Endothelial cell of umbilical vein (primary cell): ENCODE measurements around the gene FBXL4. TPM values are rescaled to one million over a fixed set of nuclear protein-coding genes. Genes with fewer than 3 reads are reported as not detected.
"Not testable (repeated sequence)": the region's sequence is repeated elsewhere in the genome, so short reads cannot be mapped to it uniquely, and the experiment has no call there.

Experiments used
- BruUV-seq: library from RNA; stranded (reverse); fragments of 400-500 nt; replicated peaks from 2 replicates; lab custom pipeline; 2021; lab: Mats Ljungman, UMichigan
- CTCF ChIA-PET: fragments of 300-600, 350-600 bp; sonication (Branson Sonifier 250); formaldehyde crosslinking; loops from one replicate; lab custom pipeline; 2021; ENCODE audit warnings: antibody characterized with exemption, inconsistent platforms; lab: Charles Lee
- POLR2A ChIA-PET: fragments of 300-600, 350-600 bp; sonication (Branson Sonifier 250); formaldehyde crosslinking; loops from one replicate; lab custom pipeline; 2021; ENCODE audit warnings: antibody characterized with exemption, inconsistent platforms; lab: Charles Lee
- DNase-seq: peaks from one replicate; pipeline ENCODE4 v3.0.0-alpha.2; 2011; ENCODE audit warnings: low read depth, low spot score
- FAIRE-seq: peaks from 2 replicates; lab custom pipeline; 2011; peaks lifted over from hg19 to GRCh38; lab: Jason Lieb, UNC
- H2AFZ ChIP-seq: 2 replicates; pipeline ENCODE4 v1.6.0; 2012; ENCODE audit warnings: low read depth, low read length, control low read depth, inconsistent platforms
- H3K27ac ChIP-seq: 2 replicates; pipeline ENCODE4 v1.5.1; 2011; ENCODE audit warnings: low read depth, mild to moderate bottlenecking, control low read depth, low read length, moderate library complexity; ENCODE audit not compliant: insufficient read depth
- H3K27me3 ChIP-seq, 2 experiments: 2 replicates each; pipeline versions ENCODE4 v1.6.0 to v1.6.1; 2011; ENCODE audit warnings: low read length in 2 of 2, mixed read lengths in 1 of 2; ENCODE audit not compliant: control insufficient read depth in 2 of 2, insufficient read depth in 2 of 2
- H3K36me3 ChIP-seq, 2 experiments: 2 replicates in 1 of 2; 3 replicates in 1 of 2; pipeline ENCODE4 v1.5.1; 2011; ENCODE audit warnings: low read length in 2 of 2, mild to moderate bottlenecking in 1 of 2, moderate library complexity in 1 of 2; ENCODE audit not compliant: control insufficient read depth in 2 of 2, insufficient read depth in 2 of 2; ENCODE audit errors: extremely low read depth in 1 of 2
- H3K4me1 ChIP-seq: 3 replicates; pipeline ENCODE4 v1.5.1; 2011; ENCODE audit warnings: mild to moderate bottlenecking, low read length; ENCODE audit not compliant: control insufficient read depth, insufficient read depth; ENCODE audit errors: extremely low read depth
- H3K4me2 ChIP-seq: 2 replicates; pipeline ENCODE4 v1.6.1; 2011; ENCODE audit warnings: low read length, control low read depth, mixed read lengths; ENCODE audit not compliant: insufficient read depth
- H3K4me3 ChIP-seq, 3 experiments: fragments of 200-600 bp in 1 of 3; sonication (generic), shearing (Covaris generic) in 1 of 3; replicated peaks in 1 of 3; 2 replicates each; pipeline ENCODE4 v1.5.1; 2011 to 2016; ENCODE audit warnings: control low read depth in 3 of 3, low read length in 3 of 3, mild to moderate bottlenecking in 2 of 3, inconsistent platforms in 1 of 3, low read depth in 1 of 3, moderate library complexity in 1 of 3; ENCODE audit not compliant: insufficient read depth in 1 of 3
- H3K79me2 ChIP-seq: 2 replicates; pipeline ENCODE4 v1.6.0; 2012; ENCODE audit warnings: low read length, inconsistent platforms; ENCODE audit not compliant: control insufficient read depth, insufficient read depth
- H3K9ac ChIP-seq: replicated peaks from 2 replicates; pipeline ENCODE3; 2011; ENCODE audit warnings: low read length, control low read depth; ENCODE audit not compliant: insufficient read depth; ENCODE audit errors: extremely low read depth
- H3K9me1 ChIP-seq: replicated peaks from 3 replicates; pipeline ENCODE4 v1.6.0; 2011; ENCODE audit warnings: mild to moderate bottlenecking, low read length; ENCODE audit not compliant: control insufficient read depth, insufficient read depth; ENCODE audit errors: extremely low read depth
- H3K9me3 ChIP-seq: replicated peaks from 2 replicates; pipeline ENCODE4 v1.5.1; 2012; ENCODE audit warnings: low read length, inconsistent platforms; ENCODE audit not compliant: control insufficient read depth, insufficient read depth
- H4K20me1 ChIP-seq: replicated peaks from 2 replicates; pipeline ENCODE3; 2011; ENCODE audit warnings: mild to moderate bottlenecking, low read length; ENCODE audit not compliant: control insufficient read depth, insufficient read depth; ENCODE audit errors: extremely low read depth
- CTCF ChIP-seq, 2 donors: IDR thresholded peaks; 1 replicate in 1 of 2; 2 replicates in 1 of 2; pipeline ENCODE4 v1.5.1; 2011; ENCODE audit warnings: low read length in 2 of 2, mild to moderate bottlenecking in 2 of 2, moderate library complexity in 2 of 2, control low read depth in 1 of 2, inconsistent platforms in 1 of 2, low read depth in 1 of 2; ENCODE audit not compliant: insufficient read depth in 1 of 2; ENCODE audit errors: extremely low read depth in 1 of 2
- EZH2 ChIP-seq: IDR thresholded peaks from 2 replicates; pipeline ENCODE4 v1.6.1; 2012; ENCODE audit warnings: borderline replicate concordance, low read depth, mild to moderate bottlenecking, moderate library complexity, low read length, inconsistent platforms; ENCODE audit not compliant: severe bottlenecking
- FOS ChIP-seq: IDR thresholded peaks from 2 replicates; pipeline ENCODE4 v1.6.1; 2011; ENCODE audit warnings: mild to moderate bottlenecking, low read length, moderate library complexity, borderline replicate concordance; ENCODE audit not compliant: insufficient read depth
- GATA2 ChIP-seq: IDR thresholded peaks from 2 replicates; pipeline ENCODE4 v1.7.0; 2011; ENCODE audit warnings: low read depth, mild to moderate bottlenecking, moderate library complexity, mixed read lengths, low read length; ENCODE audit not compliant: insufficient read length, insufficient read depth
- JUN ChIP-seq: IDR thresholded peaks from 2 replicates; pipeline ENCODE4 v1.6.1; 2011; ENCODE audit warnings: borderline replicate concordance, low read depth; ENCODE audit not compliant: insufficient read length, insufficient read depth
- MAX ChIP-seq: IDR thresholded peaks from 2 replicates; pipeline ENCODE4 v1.6.1; 2011; ENCODE audit not compliant: insufficient read depth, insufficient read length
- MYC ChIP-seq: IDR thresholded peaks from one replicate; pipeline ENCODE4 v1.6.1; 2011; ENCODE audit warnings: mild to moderate bottlenecking, low read depth, low read length
- POLR2A ChIP-seq: IDR thresholded peaks from 2 replicates; pipeline ENCODE4 v1.6.1; 2012; ENCODE audit warnings: low read depth, mild to moderate bottlenecking, control low read depth, low read length
- POLR2AphosphoS5 ChIP-seq: IDR thresholded peaks from 2 replicates; pipeline ENCODE4 v1.6.1; 2012; ENCODE audit warnings: low read depth, mild to moderate bottlenecking, control low read depth, low read length, moderate library complexity; ENCODE audit not compliant: insufficient read depth
- dilution Hi-C: fragments of 300-500 bp; cut with MboI; formaldehyde crosslinking; loops from one replicate; pipeline ENCODE4 v1.15.0; 2019; ENCODE audit warnings: low sequenced_read_pairs; ENCODE audit not compliant: extremely low pct_ligation_motif_present
- intact Hi-C: fragments of 100-400 bp; cut with micrococcal nuclease; formaldehyde crosslinking; loops from one replicate; pipeline ENCODE4 v1.10.0; 2022
- polyA plus RNA-seq, 4 experiments: library from polyadenylated mRNA; depleted of rRNA in 3 of 4; stranded (reverse) in 3 of 4; unstranded in 1 of 4; fragments of >200 nt; gene quantifications; 2 replicates each; pipeline versions ENCODE4 v1.2.1 to v1.2.3, GENCODE V29; 2011 to 2012; ENCODE audit warnings: missing spikeins in 1 of 4
- total RNA-seq: library from RNA; stranded (reverse); gene quantifications from 2 replicates; pipeline ENCODE4 v1.2.3, GENCODE V29; 2021

FBXL4 gene
- total and polyA plus RNA-seq, 2 donors (not counting 3 experiments of a cell fraction or from before 2014, with no cell fraction given), result 7.0 to 9.8 TPM

GRCh38 chr6:98910946-98911345 lies 36.8 kb downstream of the FBXL4 start:
- H3K9ac ChIP-seq, CTCF ChIA-PET, dilution Hi-C loops, H3K79me2 ChIP-seq, H3K4me1 ChIP-seq, BruUV-seq, H3K9me1 ChIP-seq, H3K4me2 ChIP-seq, H3K27ac ChIP-seq, H2AFZ ChIP-seq, DNase-seq, POLR2A ChIA-PET, H4K20me1 ChIP-seq, H3K27me3 ChIP-seq, FAIRE-seq, intact Hi-C loops, H3K36me3 ChIP-seq, H3K4me3 ChIP-seq, H3K9me3 ChIP-seq: not testable (repeated sequence)

- Histone ChIP-seq H3K4me1 (no peaks in the 10 kb centered on the region), H3K27me3 (no peaks in the 10 kb centered on the region), H3K36me3 (no peaks in the 10 kb centered on the region), H3K9ac (no peak overlapping the region), H2AFZ (no peak overlapping the region), H3K4me3 (no peak overlapping the region), H3K4me2 (no peak overlapping the region), H3K9me3 (no peaks in the 10 kb centered on the region), H3K79me2 (no peaks in the 10 kb centered on the region), H3K27ac (no peak overlapping the region), H3K9me1 (no peaks in the 10 kb centered on the region), H4K20me1 (no peaks in the 10 kb centered on the region)
- POLR2A ChIA-PET, result no interaction called here
- CTCF ChIA-PET, result no interaction called here
- no TSS peak for BruUV-seq
- TF ChIP-seq FOS (no peak), CTCF (IDR thresholded peaks at IDR 0.05; ENCODE audit: extremely low read depth in 1 of 2, insufficient read depth in 1 of 2, low read depth in 1 of 2, low read length in 2 of 2) (no peak), POLR2AphosphoS5 (no peak), MAX (no peak), EZH2 (no peak), JUN (no peak), MYC (no peak), POLR2A (no peak), GATA2 (no peak)
- FAIRE-seq, result no peak
- intact Hi-C loops, result loop anchor here (2.0 kb wide), 1 partner anchor 14 kb away; no protein-coding TSS in a partner anchor
- dilution Hi-C loops, result no loop called here
- no peak for DNase-seq
Measured at GRCh38 chr6:98909236-98909635, 38.5 kb downstream of the FBXL4 start.

DNA sequence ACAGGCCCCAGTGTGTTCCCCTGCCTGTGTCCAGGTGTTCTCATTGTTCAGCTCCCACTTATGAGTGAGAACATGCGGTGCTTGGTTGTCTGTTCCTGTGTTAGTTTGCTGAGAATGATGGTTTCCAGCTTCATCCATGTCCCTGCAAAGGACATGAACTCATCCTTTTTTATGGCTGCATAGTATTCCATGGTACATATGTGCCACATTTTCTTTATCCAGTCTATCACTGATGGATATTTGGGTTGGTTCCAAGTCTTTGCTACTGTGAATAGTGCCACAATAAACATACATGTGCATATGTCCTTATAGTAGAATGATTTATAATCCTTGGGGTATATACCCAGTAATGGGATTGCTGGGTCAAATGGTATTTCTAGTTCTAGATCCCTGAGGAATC lies 41.4 kb downstream of the FBXL4 start:
- H3K79me2 ChIP-seq, intact Hi-C loops, H3K27me3 ChIP-seq, H3K36me3 ChIP-seq, H2AFZ ChIP-seq, dilution Hi-C loops, FAIRE-seq, H3K4me1 ChIP-seq, H3K9me1 ChIP-seq, H3K9me3 ChIP-seq, H3K4me2 ChIP-seq, H4K20me1 ChIP-seq, H3K27ac ChIP-seq, CTCF ChIA-PET, POLR2A ChIA-PET, DNase-seq, H3K4me3 ChIP-seq, H3K9ac ChIP-seq, BruUV-seq: not testable (repeated sequence)
